Measurements from ENCODE around the gene CNPY1. TPM values are rescaled to one million over a fixed set of nuclear protein-coding genes. Genes with fewer than 3 reads are reported as not detected.
"Not testable (repeated sequence)": the region's sequence is repeated elsewhere in the genome, so short reads cannot be mapped to it uniquely, and the experiment has no call there.

The CNPY1 gene
- not detected for total RNA-seq

DNA sequence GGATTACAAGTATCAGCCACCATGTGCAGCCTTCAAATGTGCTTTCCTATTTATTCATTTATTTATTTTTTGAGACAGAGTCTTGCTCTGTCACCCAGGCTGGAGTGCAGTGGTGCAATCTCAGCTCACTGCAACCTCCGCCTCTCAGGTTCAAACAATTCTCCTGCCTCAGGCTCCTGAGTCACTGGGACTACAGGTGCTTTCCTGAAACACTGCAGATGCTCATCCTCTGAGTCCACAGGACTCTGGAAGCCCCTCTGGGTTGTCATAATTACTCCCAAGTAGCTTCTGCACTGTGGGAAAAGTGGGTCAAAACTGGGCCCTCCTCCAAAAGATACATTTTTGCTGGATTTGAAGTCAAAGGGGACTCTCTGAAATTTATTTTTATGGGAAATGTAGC lies at the start of gene CNPY1:
CNPY1 (minus strand) TSS at position 111 of the 400 bp plus-strand sequence. CDS start 630 bp downstream, outside the sequence.
- intact Hi-C loops (cut with DNase I); ATAC-seq; DNase-seq (ENCODE audit: low spot score): not testable (repeated sequence)

DNA sequence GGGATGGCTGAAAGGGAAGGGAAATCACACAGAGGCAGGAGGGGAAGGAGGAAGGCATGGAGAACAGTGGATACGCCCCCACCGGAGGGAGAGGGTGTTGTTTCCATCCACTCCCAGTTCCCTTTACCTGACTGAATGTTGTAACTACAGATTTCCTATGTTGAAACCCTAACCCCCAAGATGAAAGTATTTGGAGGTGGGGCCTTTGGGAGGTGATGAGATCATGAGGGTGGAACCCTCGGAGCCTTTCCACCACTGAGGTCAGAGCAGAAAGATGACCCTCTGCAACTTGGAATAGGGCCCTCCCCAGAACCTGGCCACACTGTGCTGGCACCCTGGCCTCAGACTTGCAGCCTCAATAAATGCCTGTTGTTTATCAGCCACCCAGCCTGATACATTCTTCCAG lies 48.6 kb upstream of the CNPY1 start:
- intact Hi-C loops (cut with DNase I): loop anchor here (5.0 kb wide), 1 partner anchor 172 kb away; no protein-coding TSS in a partner anchor

DNA sequence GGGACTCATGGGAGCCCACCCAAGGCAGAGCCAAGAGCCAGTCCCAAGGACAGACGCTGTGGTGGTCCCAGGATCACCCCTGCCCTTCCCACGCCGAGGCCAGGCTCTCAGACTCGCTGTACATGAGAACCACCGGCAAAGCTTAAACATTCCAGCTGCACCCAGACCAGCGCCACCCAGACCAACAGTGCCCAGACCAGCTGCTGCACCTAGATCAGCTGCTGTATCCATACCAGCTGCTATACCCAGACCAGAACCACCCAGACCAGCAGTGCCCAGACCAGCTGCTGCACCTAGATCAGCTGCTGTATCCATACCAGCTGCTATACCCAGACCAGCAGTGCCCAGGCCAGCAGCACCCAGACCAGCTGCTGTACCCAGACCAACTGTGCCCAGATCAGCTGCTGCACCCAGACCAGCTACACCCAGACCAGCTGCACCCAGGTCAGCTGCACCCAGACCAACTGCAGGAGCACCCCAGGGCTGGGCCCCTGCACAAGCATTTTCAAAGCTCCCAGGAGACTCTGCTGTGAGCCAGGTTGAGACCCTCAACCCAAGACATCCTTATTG lies 47.9 kb upstream of the CNPY1 start:
- intact Hi-C loops (cut with DNase I): no loop called here
- DNase-seq (ENCODE audit: low spot score) (peak; percentile 32), ATAC-seq (no peak)

More for the DNA sequence above, 48.6 kb upstream of the CNPY1 start:
- peak; percentile 9 for DNase-seq (ENCODE audit: low spot score)
- no peak for ATAC-seq

DNA sequence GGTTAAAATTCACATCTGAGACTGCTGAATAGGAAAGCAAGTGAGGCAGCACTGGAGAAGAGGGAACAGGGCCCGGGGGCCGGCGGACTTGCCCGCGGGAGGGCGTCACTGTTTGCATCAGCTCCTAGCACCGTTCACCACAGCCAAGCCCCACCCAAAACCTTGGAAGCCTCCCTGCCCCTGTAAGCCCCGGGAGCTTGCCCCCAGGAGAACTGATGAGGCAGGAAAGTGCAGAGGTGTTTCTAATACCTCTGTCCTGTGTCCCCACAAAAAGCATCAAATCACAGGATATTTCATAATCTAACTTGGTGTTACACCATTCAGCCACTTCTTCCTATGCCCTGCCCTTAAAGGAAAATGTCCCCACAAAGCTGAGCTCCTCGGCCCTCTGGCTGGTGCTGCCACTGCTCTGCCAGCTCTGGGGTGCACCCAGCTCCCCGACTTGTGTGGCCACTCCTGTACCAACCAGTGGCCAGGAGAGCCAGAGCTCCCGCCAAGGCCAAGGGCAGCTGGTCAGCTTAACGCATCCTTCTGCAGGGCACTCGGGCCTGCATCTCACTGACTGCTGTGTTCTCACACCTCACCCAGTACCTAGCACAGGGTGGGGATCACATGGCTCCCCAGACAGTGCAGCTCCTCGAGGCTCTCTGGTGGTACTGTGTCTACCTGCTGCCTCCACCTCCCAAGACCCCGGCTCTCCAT lies 47.3 kb upstream of the CNPY1 start:
- intact Hi-C loops (cut with DNase I): no loop called here
- no peak for ATAC-seq

DNA sequence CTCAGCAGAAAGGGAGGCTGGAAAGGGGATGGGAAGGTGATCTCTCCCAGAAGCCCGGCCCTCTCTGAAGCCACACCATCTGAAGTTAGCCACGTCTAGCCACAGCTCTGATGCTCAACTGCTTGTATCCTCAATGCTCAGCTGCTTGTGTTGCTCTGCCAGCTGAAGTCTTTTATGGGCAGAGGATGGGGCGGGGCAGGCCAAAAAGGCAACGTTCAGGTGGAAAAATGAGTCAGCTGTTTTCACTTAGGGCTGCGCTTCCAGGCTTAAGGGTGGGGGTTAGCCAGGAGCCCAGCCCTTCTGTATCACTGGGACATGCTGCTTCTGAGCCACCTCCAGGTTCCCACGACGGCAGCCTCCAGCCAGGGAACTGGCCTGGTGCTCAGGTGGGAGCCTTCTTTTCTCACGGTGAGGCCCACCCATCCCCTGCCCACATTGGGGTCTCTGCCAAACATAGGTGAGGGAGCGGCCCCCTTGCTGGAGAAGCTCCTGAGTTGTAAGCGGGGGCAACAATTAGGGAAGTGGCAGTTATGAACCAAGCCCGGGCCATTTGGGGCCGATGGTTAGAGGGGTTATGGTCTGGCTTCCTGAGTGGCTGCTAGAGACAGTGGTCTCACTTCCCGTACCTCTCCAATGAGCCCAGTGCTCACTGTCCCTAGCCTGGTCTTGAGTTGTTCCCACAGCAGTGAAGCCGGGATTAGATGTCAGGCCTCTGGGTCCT lies 44.9 kb upstream of the CNPY1 start:
- intact Hi-C loops (cut with DNase I): no loop called here
- no peak for ATAC-seq
- DNase-seq (ENCODE audit: low spot score): no peak

More for the DNA sequence above, 47.3 kb upstream of the CNPY1 start:
- peak; percentile 48 for DNase-seq (ENCODE audit: low spot score)

DNA sequence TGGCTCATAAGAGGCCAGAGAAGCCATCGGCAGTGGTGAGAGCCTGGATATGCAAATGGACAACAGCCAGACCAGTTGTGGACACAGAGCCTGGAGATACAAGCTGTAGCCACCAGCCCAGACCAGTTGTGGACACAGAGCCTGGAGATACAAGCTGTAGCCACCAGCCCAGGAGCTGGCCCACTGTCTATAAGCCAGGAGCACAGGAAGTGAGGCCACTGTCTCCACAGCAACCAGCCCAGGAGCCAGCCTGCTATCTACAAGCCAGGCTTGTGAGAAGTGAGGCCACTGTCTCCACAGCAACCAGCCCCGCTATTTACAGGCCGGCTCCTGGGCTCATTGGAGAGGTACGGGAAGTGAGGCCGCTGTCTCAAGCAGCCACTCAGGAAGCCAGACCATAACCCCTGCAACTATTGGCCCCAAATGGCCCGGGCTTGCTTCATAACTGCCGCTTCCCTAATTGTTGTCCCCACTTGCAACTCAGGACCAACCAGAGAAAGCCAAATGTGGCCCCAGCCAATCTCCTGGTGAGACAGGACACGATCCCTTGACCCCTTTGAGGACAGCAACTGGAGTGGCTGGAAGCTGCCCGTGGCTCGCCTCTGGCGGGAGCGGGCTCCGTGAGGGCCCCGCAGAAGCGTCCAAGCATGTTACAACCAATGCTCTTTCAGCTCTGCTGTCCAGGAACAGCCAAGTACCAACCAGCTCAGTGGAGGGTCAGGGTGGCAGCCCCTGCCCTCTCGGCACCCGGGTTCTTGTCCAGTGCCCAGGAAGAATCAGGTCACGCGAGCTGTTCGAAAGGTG lies 44.1 kb upstream of the CNPY1 start:
- no peak for DNase-seq (ENCODE audit: low spot score)
- intact Hi-C loops (cut with DNase I): no loop called here
- no peak for ATAC-seq

DNA sequence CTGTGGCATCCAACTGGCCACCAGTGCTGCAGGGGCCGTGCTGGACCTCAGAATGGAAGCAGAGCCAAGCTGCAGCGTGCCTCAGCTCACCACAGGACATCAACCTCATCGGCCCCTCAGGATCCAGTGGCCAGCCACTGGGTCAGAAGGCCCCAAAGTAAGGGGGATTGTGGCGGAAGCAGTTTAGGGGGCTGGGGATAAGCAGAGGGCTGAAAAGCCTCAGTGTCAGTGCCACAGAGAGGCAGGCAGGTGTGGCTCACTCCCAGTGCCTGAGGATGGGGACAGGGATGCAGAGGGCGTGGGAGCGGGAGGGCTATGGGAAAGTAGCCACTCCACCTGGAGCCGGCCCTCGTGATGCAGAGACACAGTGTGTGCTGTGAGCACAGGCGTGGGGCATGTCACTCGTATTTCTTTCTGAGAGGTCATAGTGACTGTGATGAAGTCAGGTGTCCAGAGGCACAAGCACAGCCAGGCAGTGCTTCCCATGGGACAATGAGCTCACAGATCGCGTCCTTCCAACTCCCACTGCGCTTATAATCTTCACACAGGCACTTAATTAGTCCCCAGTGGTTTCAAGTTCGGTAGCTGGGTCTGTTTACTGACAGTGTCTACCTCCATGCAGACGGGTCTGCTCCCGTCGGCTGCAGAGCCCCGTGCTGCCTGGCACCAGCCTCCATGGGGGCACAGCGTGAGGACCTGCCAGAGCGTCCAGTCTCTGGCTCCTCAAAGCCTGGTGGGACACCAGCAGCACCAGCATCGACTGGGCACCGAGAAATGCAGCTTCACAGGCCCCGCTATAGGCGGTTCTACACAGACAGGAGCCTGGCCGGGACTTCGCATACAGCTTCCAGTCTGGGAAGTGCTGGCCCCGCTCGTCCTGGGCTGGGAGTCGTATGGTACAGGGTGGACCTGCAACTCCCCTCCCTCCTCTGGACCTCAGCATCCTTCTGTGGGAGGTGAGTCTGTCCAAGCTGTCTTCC lies 42.9 kb upstream of the CNPY1 start:
- intact Hi-C loops (cut with DNase I): no loop called here
- DNase-seq (ENCODE audit: low spot score) (no peak), ATAC-seq (no peak)

DNA sequence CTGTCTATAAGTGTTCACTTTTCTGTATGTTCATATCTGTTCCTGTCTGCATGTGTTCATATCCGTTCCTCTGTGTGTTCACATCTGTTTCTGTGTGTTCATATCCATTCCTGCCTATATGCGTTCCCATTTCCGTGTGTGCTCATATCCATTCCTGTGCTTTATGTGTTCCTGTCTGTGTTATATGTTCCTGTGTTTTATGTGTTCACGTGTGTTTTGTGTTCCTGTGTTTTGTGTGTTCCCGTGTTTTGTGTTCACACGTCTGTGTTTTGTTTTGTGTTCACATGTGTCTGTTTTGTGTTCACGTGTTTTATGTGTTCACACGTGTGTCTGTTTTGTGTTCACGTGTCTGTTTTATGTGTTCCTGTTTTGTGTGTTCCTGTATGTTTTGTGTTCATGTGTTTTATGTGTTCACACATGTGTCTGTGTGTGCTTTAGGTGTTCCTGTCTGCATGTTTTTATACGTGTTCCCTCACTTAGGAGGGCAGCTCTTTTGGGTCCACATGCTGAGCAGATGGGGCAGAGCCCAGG lies 42.2 kb upstream of the CNPY1 start:
- DNase-seq (ENCODE audit: low spot score) (no peak), ATAC-seq (no peak)
- intact Hi-C loops (cut with DNase I): no loop called here

DNA sequence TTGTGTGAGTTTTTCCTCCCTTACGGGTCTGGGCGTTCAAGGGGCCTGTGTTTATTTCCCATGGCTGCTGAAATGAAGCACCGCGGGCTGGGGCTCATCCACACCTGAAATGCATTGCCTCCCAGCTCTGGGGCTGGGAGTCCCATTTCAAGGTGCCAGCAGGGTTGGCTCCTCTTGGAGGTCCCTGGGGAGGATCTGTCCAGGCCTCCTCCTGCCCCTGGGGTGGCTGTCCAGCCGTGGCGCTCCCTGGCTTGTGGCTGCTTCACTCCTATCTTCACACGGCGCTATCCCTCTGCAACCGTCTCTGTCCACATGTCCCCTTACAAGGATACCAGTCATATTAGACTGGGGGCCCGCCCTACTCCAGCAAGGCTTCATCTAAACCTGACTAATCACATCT lies 41.1 kb upstream of the CNPY1 start:
- no peak for ATAC-seq
- no peak for DNase-seq (ENCODE audit: low spot score)
- intact Hi-C loops (cut with DNase I): no loop called here

DNA sequence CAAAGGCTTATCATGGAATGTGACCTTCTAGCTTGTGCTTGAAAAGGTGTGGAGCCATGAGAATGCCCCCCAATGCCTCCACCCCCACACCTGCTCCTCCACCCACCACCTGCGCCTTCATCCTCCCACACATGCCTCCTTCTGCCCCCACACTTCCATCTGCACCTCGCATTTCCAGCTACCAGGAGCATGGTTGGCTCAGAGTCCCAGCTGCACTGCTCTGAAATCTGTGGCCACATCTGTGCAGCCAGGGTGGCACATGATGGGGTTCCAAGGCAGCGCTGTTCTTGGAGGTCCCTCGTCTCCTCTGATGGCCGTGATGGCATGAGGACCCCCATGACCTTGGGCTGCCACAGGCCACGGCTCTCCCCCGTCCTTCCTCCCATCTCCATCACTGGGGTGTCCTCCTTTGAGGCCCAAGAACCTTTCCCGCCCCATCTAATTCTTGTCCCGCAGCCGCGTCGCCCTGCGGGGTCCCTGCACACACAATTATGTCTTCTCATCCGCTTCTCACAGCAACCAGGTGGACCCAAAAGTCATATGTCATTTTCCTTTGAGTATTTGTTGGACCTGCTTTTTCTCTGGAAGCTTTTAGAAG lies 40.6 kb upstream of the CNPY1 start:
- DNase-seq (ENCODE audit: low spot score): no peak
- intact Hi-C loops (cut with DNase I): no loop called here
- no peak for ATAC-seq

DNA sequence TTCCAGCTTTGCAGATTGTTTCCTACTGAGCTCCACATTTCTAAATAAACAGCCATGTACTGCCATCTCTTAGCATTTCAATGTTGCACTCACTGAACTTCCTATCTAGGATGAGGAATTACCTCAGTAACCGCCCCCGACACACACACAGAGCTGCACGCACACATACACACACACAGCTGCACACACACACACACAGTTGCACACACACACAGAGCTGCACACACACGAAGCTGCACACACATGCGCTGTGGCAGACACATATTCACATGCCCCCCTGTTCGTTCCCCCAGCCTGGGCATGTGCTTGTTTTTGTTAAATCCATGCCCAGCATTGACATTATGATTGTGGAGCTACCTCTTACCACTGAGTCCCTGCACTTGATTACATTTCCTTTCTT lies 39.6 kb upstream of the CNPY1 start:
- no peak for ATAC-seq
- no peak for DNase-seq (ENCODE audit: low spot score)
- intact Hi-C loops (cut with DNase I): no loop called here

DNA sequence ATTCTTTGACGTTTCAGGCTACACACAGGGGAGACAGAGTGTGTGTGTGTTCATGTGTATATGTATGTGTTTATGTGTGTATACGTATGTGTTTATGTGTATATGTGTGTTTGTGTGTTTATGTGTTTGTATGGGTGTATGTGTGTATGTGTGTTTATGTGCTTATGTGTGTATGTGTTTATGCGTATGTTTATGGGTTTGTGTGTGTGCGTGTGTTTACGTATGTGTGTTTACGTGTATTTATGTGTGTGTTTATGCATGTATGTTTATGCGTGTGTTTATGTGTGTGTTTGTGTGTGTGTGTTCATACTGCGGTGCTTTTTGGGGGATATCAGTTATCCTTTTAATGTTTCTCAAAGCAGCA lies 39.2 kb upstream of the CNPY1 start:
- ATAC-seq (no peak), DNase-seq (ENCODE audit: low spot score) (no peak)
- intact Hi-C loops (cut with DNase I): no loop called here

DNA sequence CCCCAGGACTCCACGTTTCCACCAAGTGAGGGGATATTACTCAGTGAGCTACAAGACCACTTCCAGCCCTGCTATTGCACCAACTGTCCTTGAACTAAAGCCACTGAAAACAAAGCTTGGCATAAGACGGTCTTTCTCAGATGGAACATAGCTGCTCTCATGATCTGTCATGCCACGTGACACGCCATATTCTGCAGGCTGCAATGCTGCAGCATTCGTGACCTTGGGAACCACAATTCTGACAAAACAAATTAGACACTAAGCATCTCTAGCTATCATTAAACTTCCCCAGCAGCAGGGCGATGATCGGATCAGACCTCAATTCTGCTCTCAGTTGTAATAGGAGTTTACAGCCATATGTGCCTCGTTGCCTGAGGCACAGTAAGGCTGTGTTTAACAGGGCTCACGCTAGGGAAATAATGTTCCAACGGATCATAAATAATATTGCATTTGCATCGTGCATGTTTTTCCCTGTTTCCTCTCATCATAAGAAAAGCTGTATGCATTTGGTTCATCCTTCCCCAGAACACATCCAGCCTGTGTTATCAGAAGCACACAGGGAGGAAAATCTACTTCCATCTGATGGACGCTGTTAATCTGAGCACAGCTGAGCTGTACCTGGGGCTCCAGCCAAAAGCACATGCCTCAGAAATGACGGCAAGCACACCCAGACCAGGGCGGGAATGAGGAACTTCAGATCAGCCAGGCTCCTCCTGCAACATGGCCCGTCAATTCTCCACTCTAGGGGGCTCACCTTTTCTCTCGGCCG lies 38.6 kb upstream of the CNPY1 start:
- DNase-seq (ENCODE audit: low spot score): no peak
- ATAC-seq: no peak
- intact Hi-C loops (cut with DNase I): no loop called here

DNA sequence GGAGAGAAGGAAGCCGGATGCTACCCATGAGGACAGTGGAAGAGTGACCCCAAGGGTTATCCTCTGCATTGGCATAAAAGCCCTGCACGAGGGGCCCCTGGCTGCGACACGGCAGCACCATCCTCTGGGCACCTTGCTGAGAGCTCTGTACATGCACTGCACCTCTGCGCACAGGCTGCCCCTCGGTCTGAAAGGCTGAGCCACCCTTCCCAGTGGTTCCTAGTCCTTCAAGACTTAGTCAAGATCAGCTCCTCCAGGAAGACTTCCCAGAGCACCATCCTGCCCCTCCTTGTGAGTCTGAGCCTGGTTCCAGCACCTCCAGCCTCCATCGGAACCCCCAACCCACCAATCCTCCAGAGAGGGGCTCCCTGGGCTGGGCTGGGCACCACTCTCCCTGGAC lies 37.9 kb upstream of the CNPY1 start:
- no peak for ATAC-seq
- DNase-seq (ENCODE audit: low spot score): no peak
- intact Hi-C loops (cut with DNase I): no loop called here

DNA sequence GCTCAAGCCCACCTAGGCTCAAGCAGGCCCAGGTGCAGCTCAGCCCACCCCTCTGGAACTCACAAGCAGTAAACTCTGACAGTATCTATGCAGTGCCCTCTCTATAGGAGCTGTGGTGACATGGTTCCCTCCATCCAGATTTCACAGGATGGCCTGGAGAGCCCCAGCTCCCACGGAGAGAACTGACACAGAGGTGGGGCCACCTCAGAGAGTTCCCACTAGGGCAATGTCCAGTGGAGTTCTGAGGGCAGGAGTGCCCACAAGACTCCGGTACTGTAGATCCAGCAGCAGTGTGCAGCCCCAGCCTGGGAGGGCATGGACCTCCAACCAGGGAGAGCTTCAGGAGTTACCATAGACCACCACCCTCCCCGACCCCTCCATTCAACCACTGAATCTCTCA lies 37.3 kb upstream of the CNPY1 start:
- no peak for ATAC-seq
- intact Hi-C loops (cut with DNase I): no loop called here
- DNase-seq (ENCODE audit: low spot score): no peak

DNA sequence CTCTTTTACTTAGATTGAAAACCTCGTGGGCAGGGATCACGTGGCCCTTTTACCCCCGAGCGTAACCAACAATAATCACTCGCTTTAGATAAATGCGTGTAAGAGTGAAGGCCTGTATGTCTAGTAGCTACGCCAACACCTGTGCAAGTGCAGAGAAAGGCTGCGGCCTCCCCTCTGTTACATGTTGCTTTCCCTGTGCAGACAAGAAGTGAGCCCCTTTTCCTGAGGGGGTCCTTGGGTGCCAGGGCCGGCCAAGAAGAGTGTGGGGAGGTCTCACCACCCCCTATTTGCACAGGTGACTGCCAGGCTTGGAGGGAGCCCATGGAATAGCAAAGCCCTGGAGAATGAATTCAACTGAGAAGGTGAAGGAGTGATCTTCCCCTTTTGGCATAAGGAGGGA lies 35.6 kb upstream of the CNPY1 start:
- intact Hi-C loops (cut with DNase I): no loop called here
- DNase-seq (ENCODE audit: low spot score) (no peak), ATAC-seq (no peak)
